ENCODE results near the gene ROBO1.
A peak's percentile ranks its signal among the peaks of the same experiment; 100 is the strongest.

Gene ROBO1

GRCh38 chr3:78665101-78665500 is 1102.7 kb downstream of the ROBO1 start:
- no peak for DNase-seq

- no peak for DNase-seq
Observed at GRCh38 chr3:78660957-78661356, 1106.8 kb downstream of the ROBO1 start.

GRCh38 chr3:78659386-78659987 is 1108.3 kb downstream of the ROBO1 start:
- peak; percentile 44 for DNase-seq

- DNase-seq: no peak
Observed at GRCh38 chr3:78647726-78648125, 1120.1 kb downstream of the ROBO1 start.

GRCh38 chr3:78645628-78646310 is 1122.0 kb downstream of the ROBO1 start:
- peak; percentile 64 for DNase-seq

GRCh38 chr3:78644847-78645246 is 1123.0 kb downstream of the ROBO1 start:
- no peak for DNase-seq

GRCh38 chr3:78642226-78643035 is 1125.4 kb downstream of the ROBO1 start:
- no peak for DNase-seq

GRCh38 chr3:78641703-78642102 is 1126.1 kb downstream of the ROBO1 start:
- no peak for DNase-seq

GRCh38 chr3:78634316-78634715 is 1133.5 kb downstream of the ROBO1 start:
- no peak for DNase-seq

- no peak for DNase-seq
Observed at GRCh38 chr3:78633626-78634025, 1134.2 kb downstream of the ROBO1 start.

GRCh38 chr3:78632925-78633553 is 1134.8 kb downstream of the ROBO1 start:
- DNase-seq: no peak

- no peak for DNase-seq
Observed at GRCh38 chr3:78629544-78629943, 1138.3 kb downstream of the ROBO1 start.

GRCh38 chr3:78621061-78621716 is 1146.6 kb downstream of the ROBO1 start:
- no peak for DNase-seq

- no peak for DNase-seq
Observed at GRCh38 chr3:78614486-78614885, 1153.3 kb downstream of the ROBO1 start.

GRCh38 chr3:78613421-78613879 is 1154.3 kb downstream of the ROBO1 start:
- DNase-seq: no peak

GRCh38 chr3:78611278-78611677 is 1156.5 kb downstream of the ROBO1 start:
- DNase-seq: no peak

- no peak for DNase-seq
Observed at GRCh38 chr3:78610462-78611125, 1157.2 kb downstream of the ROBO1 start.

- DNase-seq: no peak
Observed at GRCh38 chr3:78606756-78607155, 1161.0 kb downstream of the ROBO1 start.

- DNase-seq: no peak
Observed at GRCh38 chr3:78605178-78605577, 1162.6 kb downstream of the ROBO1 start.

- no peak for DNase-seq
Observed at GRCh38 chr3:78604341-78604740, 1163.5 kb downstream of the ROBO1 start.

- DNase-seq: no peak
Observed at GRCh38 chr3:78601249-78601648, 1166.5 kb downstream of the ROBO1 start.

- peak; percentile 1 for DNase-seq
Observed at GRCh38 chr3:78589778-78590177, 1178.0 kb downstream of the ROBO1 start.

Measured in DMS53 (cell line).